HEK293 (cell line): Measurements from ENCODE around the gene FARSA.

Experiments
- CTCF ChIA-PET: fragments of 350-600 bp; formaldehyde crosslinking; extraction: SDS; loops from one replicate; lab custom pipeline; 2021; ENCODE audit warnings: antibody characterized with exemption; lab: Yijun Ruan, JAX
- POLR2A ChIA-PET: fragments of 300-600 bp; formaldehyde crosslinking; extraction: SDS; loops from one replicate; lab custom pipeline; 2020; ENCODE audit warnings: antibody characterized with exemption, inconsistent platforms; lab: Yijun Ruan, JAX
- H3K27ac ChIP-seq: fragments of 200-500 bp; sonication (Bioruptor generic); 2 replicates; pipeline ENCODE4 v1.5.1; 2014; ENCODE audit warnings: low read depth, low read length, control low read depth, inconsistent platforms; ENCODE audit errors: extremely low read depth
- H3K36me3 ChIP-seq, 2 experiments: fragments of 200-500 bp in 1 of 2; sonication (Bioruptor generic) in 1 of 2; 1 replicate in 1 of 2; 2 replicates in 1 of 2; pipeline ENCODE4 v1.5.1; 2014 to 2017; ENCODE audit warnings: inconsistent platforms in 2 of 2, low read length in 2 of 2; ENCODE audit not compliant: control insufficient read depth in 2 of 2, insufficient read depth in 1 of 2
- H3K4me1 ChIP-seq: fragments of 200-500 bp; sonication (Bioruptor generic); 2 replicates; pipeline ENCODE4 v1.5.1; 2014; ENCODE audit warnings: mild to moderate bottlenecking, low read length, inconsistent platforms; ENCODE audit not compliant: control insufficient read depth, insufficient read depth
- H3K4me3 ChIP-seq: 2 replicates; pipeline ENCODE4 v1.5.1; 2011; ENCODE audit warnings: low read depth, mild to moderate bottlenecking, control low read depth, low read length, moderate library complexity
- H3K9me3 ChIP-seq: fragments of 200-500 bp; sonication (Bioruptor generic); 2 replicates; pipeline ENCODE4 v1.5.1; 2014; ENCODE audit warnings: low read depth, low read length, inconsistent platforms; ENCODE audit not compliant: control insufficient read depth, insufficient read depth
- KLF16 ChIP-seq: fragments of 450-650 bp; formaldehyde crosslinking; IDR thresholded peaks from 2 replicates; pipeline ENCODE4 v1.5.1; 2017; ENCODE audit warnings: missing biosample characterization, missing genetic modification characterization
- KLF9 ChIP-seq: fragments of 450-650 bp; formaldehyde crosslinking; IDR thresholded peaks from 2 replicates; pipeline ENCODE4 v1.5.1; 2016; ENCODE audit warnings: missing biosample characterization, missing genetic modification characterization, low read depth
- OVOL3 ChIP-seq: fragments of 450-650 bp; formaldehyde crosslinking; IDR thresholded peaks from 2 replicates; pipeline ENCODE4 v1.5.1; 2016; ENCODE audit warnings: missing biosample characterization, missing genetic modification characterization
- SCRT2 ChIP-seq: fragments of 450-650 bp; formaldehyde crosslinking; IDR thresholded peaks from 2 replicates; pipeline ENCODE4 v1.5.1; 2016; ENCODE audit warnings: missing biosample characterization, missing genetic modification characterization
- SP2 ChIP-seq: fragments of 450-650 bp; formaldehyde crosslinking; IDR thresholded peaks from 2 replicates; pipeline ENCODE4 v1.5.1; 2016; ENCODE audit warnings: missing biosample characterization, missing genetic modification characterization
- SP3 ChIP-seq: fragments of 450-650 bp; formaldehyde crosslinking; IDR thresholded peaks from 2 replicates; pipeline ENCODE4 v1.5.1; 2016; ENCODE audit warnings: missing biosample characterization, missing genetic modification characterization
- ZBTB17 ChIP-seq: fragments of 450-650 bp; formaldehyde crosslinking; IDR thresholded peaks from 2 replicates; pipeline ENCODE4 v1.5.1; 2016; ENCODE audit warnings: missing biosample characterization, missing genetic modification characterization
- ZBTB26 ChIP-seq: fragments of 450-650 bp; formaldehyde crosslinking; optimal IDR thresholded peaks from 2 replicates; pipeline ENCODE3; 2016; ENCODE audit warnings: missing biosample characterization, mild to moderate bottlenecking, missing genetic modification characterization
- ZFP3 ChIP-seq: fragments of 450-650 bp; formaldehyde crosslinking; IDR thresholded peaks from 2 replicates; pipeline ENCODE4 v1.5.1; 2016; ENCODE audit warnings: low read depth, missing biosample characterization, missing genetic modification characterization
- ZIC2 ChIP-seq: fragments of 450-650 bp; formaldehyde crosslinking; IDR thresholded peaks from 2 replicates; pipeline ENCODE4 v1.5.1; 2016; ENCODE audit warnings: missing biosample characterization, missing genetic modification characterization
- ZNF18 ChIP-seq: fragments of 450-650 bp; formaldehyde crosslinking; IDR thresholded peaks from 2 replicates; pipeline ENCODE4 v1.5.1; 2016; ENCODE audit warnings: missing biosample characterization, missing genetic modification characterization
- ZNF2 ChIP-seq: fragments of 450-650 bp; formaldehyde crosslinking; IDR thresholded peaks from 2 replicates; pipeline ENCODE4 v1.5.1; 2016; ENCODE audit warnings: missing biosample characterization, missing genetic modification characterization
- ZNF26 ChIP-seq: fragments of 450-650 bp; formaldehyde crosslinking; IDR thresholded peaks from 2 replicates; pipeline ENCODE4 v1.5.1; 2016; ENCODE audit warnings: missing biosample characterization, missing genetic modification characterization
- ZNF394 ChIP-seq: fragments of 450-650 bp; formaldehyde crosslinking; IDR thresholded peaks from 2 replicates; pipeline ENCODE4 v1.5.1; 2016; ENCODE audit warnings: missing biosample characterization, missing genetic modification characterization, mild to moderate bottlenecking, moderate library complexity, borderline replicate concordance
- ZNF423 ChIP-seq: fragments of 450-650 bp; formaldehyde crosslinking; IDR thresholded peaks from 2 replicates; pipeline ENCODE4 v1.5.1; 2016; ENCODE audit warnings: missing biosample characterization, missing genetic modification characterization
- ZNF449 ChIP-seq: fragments of 450-650 bp; formaldehyde crosslinking; IDR thresholded peaks from 2 replicates; pipeline ENCODE4 v1.5.1; 2017; ENCODE audit warnings: missing biosample characterization, mild to moderate bottlenecking, missing genetic modification characterization, moderate library complexity
- ZNF473 ChIP-seq: fragments of 450-650 bp; formaldehyde crosslinking; IDR thresholded peaks from 2 replicates; pipeline ENCODE4 v1.5.1; 2017; ENCODE audit warnings: missing biosample characterization, missing genetic modification characterization
- ZNF510 ChIP-seq: fragments of 450-650 bp; formaldehyde crosslinking; IDR thresholded peaks from 2 replicates; pipeline ENCODE4 v1.5.1; 2018; ENCODE audit warnings: mild to moderate bottlenecking, missing genetic modification characterization, missing biosample characterization; ENCODE audit not compliant: insufficient replicate concordance
- ZNF530 ChIP-seq: fragments of 450-650 bp; formaldehyde crosslinking; IDR thresholded peaks from 2 replicates; pipeline ENCODE4 v1.5.1; 2016; ENCODE audit warnings: low read depth, missing biosample characterization, missing genetic modification characterization
- ZNF544 ChIP-seq: fragments of 450-650 bp; formaldehyde crosslinking; IDR thresholded peaks from 2 replicates; pipeline ENCODE4 v1.5.0; 2017; ENCODE audit warnings: missing biosample characterization, missing genetic modification characterization
- ZNF624 ChIP-seq: fragments of 450-650 bp; formaldehyde crosslinking; IDR thresholded peaks from 2 replicates; pipeline ENCODE4 v1.5.1; 2017; ENCODE audit warnings: missing biosample characterization, missing genetic modification characterization
- ZNF692 ChIP-seq: fragments of 450-650 bp; formaldehyde crosslinking; IDR thresholded peaks from 2 replicates; pipeline ENCODE4 v1.5.1; 2016; ENCODE audit warnings: missing biosample characterization, missing genetic modification characterization

The FARSA gene

GRCh38 chr19:12873891-12874745, 59.4 kb downstream of the FARSA start:
- Histone ChIP-seq H3K4me1 (no peaks in the 10 kb centered on the region), H3K27ac (no peak overlapping the region), H3K9me3 (no peaks in the 10 kb centered on the region), H3K4me3 (no peak overlapping the region), H3K36me3 (peaks cover 0 to 38% of the 10 kb centered on the region in 2 experiments; a peak in 2 of 3 replicates)
- ChIA-PET CTCF (interaction anchor here (0.6 to 1.2 kb wide), 2 partner anchors 11 to 176 kb away, joined by 3 to 5 read pairs; no protein-coding TSS in a partner anchor), POLR2A (interaction anchor here (2.7 kb wide), 1 partner anchor 7 kb away, joined by 21 read pairs; the partner anchor contains the start of gene DNASE2)
- TF ChIP-seq ZBTB17 (tag by site-specific recombination), result no peak
- TF ChIP-seq ZFP3, result no peak
- no peak for TF ChIP-seq ZNF624 (tag by site-specific recombination)
- no peak for TF ChIP-seq ZNF2 (tag by site-specific recombination)

- Histone ChIP-seq H3K9me3 (no peaks in the 10 kb centered on the region), H3K36me3 (peaks cover 0 to 37% of the 10 kb centered on the region in 2 experiments; a peak in 2 of 3 replicates), H3K4me3 (no peak overlapping the region), H3K27ac (no peak overlapping the region), H3K4me1 (no peaks in the 10 kb centered on the region)
- CTCF ChIA-PET, result interaction anchor here (0.6 to 1.2 kb wide), 7 partner anchors 8 to 952 kb away, joined by 3 to 5 read pairs (median 4); partner anchors contain the start of gene DNASE2
- POLR2A ChIA-PET, result interaction anchor here (0.6 to 2.7 kb wide), 5 partner anchors 8 to 60 kb away, joined by 3 to 21 read pairs (median 5); partner anchors contain the start of genes DNASE2, FARSA and GCDH
- TF ChIP-seq SCRT2 (tag by site-specific recombination) (no peak), KLF16 (tag by site-specific recombination) (peak; percentile 11; the same call in 1 of the 2 replicates), ZNF423 (tag by site-specific recombination) (no peak), ZBTB26 (tag by site-specific recombination) (no peak), ZNF18 (tag by site-specific recombination) (no peak), SP2 (tag by site-specific recombination) (peak; percentile 61), ZIC2 (tag by site-specific recombination) (no peak), ZNF544 (tag by site-specific recombination) (no peak), ZNF692 (tag by site-specific recombination) (no peak), ZNF510 (tag by site-specific recombination) (no peak), OVOL3 (tag by site-specific recombination) (no peak), ZNF394 (tag by site-specific recombination) (no peak), SP3 (peak; percentile 74), ZNF530 (tag by site-specific recombination) (no peak), ZNF26 (no peak), ZNF449 (tag by site-specific recombination) (no peak), ZNF473 (tag by site-specific recombination) (no peak), KLF9 (peak; percentile 47; the same call in 1 of the 2 replicates)
Observed at GRCh38 chr19:12872941-12873890, 60.3 kb downstream of the FARSA start.
